ENCODE data around the gene WASHC3.

Gene WASHC3

DNA sequence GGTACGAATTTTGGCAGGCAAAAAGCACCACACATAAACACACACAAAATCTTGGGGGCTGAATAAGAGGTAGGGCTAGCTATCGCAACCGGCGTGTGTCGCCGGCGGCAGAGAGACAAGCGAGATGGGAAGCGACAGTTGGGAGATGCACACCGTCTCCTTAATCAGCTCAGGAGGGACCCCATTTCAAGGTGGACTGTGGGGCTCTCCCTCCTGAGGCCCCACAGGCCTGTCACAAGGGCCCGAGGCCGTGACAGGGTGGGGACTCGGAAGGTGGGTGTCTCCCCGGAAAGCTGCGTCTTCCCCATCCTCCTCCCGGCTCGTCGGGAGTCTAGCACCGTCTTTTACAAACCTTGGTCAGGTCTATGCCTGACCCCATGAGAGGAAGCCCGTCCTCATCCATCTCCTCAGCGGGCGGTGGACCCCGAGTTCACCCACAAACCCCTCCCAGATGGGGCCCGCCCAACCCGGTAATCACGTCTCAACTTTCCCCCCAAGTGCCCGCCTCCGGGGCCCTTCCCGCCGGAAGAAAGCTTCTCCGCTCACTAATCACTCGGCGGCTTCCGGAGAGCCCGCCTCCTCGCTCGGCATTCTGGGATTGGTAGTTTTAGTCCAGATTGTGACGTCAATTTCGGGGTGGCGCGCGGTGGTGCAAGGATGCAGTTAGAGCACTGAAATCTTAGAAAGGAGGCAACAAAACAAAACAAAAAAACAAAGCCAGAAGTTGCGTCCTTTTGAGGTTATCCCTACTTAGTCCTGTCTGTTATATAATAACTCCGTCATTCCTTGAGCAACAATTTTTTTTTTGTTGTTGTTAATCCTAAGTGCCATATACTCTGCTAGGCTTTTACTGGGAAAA lies at the start of gene WASHC3:
TSS of gene WASHC3 (minus strand) at position 432 of the 859 bp plus-strand sequence. CDS start at position 403, 29 bp downstream.
- TF ChIP-seq, protein P1, sequence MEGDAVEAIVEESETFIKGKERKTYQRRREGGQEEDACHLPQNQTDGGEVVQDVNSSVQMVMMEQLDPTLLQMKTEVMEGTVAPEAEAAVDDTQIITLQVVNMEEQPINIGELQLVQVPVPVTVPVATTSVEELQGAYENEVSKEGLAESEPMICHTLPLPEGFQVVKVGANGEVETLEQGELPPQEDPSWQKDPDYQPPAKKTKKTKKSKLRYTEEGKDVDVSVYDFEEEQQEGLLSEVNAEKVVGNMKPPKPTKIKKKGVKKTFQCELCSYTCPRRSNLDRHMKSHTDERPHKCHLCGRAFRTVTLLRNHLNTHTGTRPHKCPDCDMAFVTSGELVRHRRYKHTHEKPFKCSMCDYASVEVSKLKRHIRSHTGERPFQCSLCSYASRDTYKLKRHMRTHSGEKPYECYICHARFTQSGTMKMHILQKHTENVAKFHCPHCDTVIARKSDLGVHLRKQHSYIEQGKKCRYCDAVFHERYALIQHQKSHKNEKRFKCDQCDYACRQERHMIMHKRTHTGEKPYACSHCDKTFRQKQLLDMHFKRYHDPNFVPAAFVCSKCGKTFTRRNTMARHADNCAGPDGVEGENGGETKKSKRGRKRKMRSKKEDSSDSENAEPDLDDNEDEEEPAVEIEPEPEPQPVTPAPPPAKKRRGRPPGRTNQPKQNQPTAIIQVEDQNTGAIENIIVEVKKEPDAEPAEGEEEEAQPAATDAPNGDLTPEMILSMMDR (IDR thresholded peaks at IDR 0.05) = no peak

- TF ChIP-seq, protein P1 (IDR thresholded peaks at IDR 0.05) = no peak
Measured at GRCh38 chr12:102110782-102111181, 49.0 kb upstream of the WASHC3 start.

DNA sequence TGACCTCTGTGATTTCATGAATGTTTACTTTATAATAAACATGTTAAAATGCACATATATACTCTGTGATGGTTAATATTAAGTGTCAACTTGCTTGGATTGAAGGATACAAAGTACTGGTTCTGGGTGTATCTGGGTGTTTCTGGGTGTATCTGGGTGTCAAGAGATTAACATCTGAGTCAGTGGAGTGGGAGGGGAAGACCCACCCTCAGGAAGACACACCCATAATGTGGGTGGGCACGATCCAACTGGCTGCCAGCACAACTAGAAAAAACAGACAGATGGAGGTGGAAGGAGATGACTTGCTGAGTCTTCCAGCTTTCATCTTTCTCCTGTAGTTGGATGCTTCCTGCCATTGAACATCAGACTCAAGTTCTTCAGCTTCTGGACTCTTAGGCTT lies 46.2 kb upstream of the WASHC3 start:
- TF ChIP-seq, protein P1 (IDR thresholded peaks at IDR 0.05) = no peak

GRCh38 chr12:102106905-102107304 lies 45.1 kb upstream of the WASHC3 start:
- TF ChIP-seq, protein P1 (IDR thresholded peaks at IDR 0.05) = no peak

- TF ChIP-seq, protein P1 (IDR thresholded peaks at IDR 0.05) = no peak
Measured at GRCh38 chr12:102096855-102097254, 35.1 kb upstream of the WASHC3 start.

DNA sequence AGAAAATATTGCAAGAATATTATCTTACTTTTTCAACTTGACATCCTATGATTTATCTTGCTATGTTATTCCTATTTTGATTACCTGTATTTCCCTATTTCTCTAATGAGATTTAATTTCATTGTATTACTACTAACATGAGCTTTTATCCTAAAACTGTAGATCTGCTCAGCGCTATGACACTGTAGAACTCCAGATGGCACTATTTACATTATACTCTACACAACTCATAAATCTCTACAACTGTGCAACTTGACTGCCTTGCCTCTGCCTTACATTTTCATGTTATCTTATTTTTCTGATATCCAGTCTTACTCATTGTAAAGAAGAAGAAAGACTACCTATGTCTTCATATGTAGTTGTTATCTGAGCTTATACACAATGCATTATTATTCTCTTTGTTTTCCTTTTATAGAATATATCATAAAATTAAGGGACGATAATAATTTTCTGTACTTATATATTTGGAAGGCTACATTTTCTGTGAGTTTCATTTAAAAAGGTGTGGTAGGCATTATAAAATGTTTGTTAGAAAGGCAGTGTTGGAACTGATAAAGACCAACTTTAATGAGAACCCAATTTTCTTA lies 34.0 kb upstream of the WASHC3 start:
- TF ChIP-seq, protein P1 (IDR thresholded peaks at IDR 0.05) = peak; percentile 84

GRCh38 chr12:102093319-102093718 lies 31.5 kb upstream of the WASHC3 start:
- TF ChIP-seq, protein P1 (IDR thresholded peaks at IDR 0.05) = no peak
